Mammary epithelial cell (primary cell): Measurements from ENCODE around the gene TET1.

Source experiments
- EZH2 ChIP-seq: IDR thresholded peaks from 2 replicates; pipeline ENCODE4 v1.6.1; 2012; ENCODE audit warnings: low read length, inconsistent platforms, borderline replicate concordance
- TF ChIP-seq, protein P1 (sequence below), 2 donors: IDR thresholded peaks in 1 of 2; conservative IDR thresholded peaks in 1 of 2; 2 replicates each; pipeline ENCODE4 v1.5.1; 2011 to 2012; ENCODE audit warnings: inconsistent platforms in 2 of 2, low read length in 2 of 2, mild to moderate bottlenecking in 2 of 2, control low read depth in 1 of 2, low read depth in 1 of 2; ENCODE audit not compliant: insufficient read depth in 1 of 2; ENCODE audit errors: extremely low read depth in 1 of 2

DNA sequence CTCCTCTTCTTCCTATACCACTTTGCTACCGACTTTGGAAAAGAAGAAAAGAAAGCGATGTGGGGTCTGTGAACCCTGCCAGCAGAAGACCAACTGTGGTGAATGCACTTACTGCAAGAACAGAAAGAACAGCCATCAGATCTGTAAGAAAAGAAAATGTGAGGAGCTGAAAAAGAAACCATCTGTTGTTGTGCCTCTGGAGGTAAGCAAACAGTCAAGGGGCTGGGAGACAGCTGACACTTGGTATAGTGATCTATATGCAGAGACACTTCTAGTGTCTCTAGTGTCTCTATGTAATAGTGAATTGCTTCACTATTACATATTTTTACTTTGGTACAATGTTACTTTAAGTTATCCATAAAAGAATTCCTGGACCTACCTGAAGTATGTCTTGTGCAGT, 13.9 kb downstream of the TET1 start:
- TF ChIP-seq EZH2, result no peak
- TF ChIP-seq, protein P1, sequence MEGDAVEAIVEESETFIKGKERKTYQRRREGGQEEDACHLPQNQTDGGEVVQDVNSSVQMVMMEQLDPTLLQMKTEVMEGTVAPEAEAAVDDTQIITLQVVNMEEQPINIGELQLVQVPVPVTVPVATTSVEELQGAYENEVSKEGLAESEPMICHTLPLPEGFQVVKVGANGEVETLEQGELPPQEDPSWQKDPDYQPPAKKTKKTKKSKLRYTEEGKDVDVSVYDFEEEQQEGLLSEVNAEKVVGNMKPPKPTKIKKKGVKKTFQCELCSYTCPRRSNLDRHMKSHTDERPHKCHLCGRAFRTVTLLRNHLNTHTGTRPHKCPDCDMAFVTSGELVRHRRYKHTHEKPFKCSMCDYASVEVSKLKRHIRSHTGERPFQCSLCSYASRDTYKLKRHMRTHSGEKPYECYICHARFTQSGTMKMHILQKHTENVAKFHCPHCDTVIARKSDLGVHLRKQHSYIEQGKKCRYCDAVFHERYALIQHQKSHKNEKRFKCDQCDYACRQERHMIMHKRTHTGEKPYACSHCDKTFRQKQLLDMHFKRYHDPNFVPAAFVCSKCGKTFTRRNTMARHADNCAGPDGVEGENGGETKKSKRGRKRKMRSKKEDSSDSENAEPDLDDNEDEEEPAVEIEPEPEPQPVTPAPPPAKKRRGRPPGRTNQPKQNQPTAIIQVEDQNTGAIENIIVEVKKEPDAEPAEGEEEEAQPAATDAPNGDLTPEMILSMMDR (conservative IDR thresholded peaks at IDR 0.05 in 1 of 2, IDR thresholded peaks at IDR 0.05 in 1 of 2; ENCODE audit: extremely low read depth in 1 of 2, insufficient read depth in 1 of 2, low read depth in 1 of 2, low read length in 2 of 2), result no peak
